Measurements from ENCODE around the gene SHD. TPM values are rescaled to one million over a fixed set of nuclear protein-coding genes. Genes with fewer than 3 reads are reported as not detected.

The SHD gene
- total and polyA plus RNA-seq, 2 experiments from 2014 or later: 3.4 TPM; not detected in 1

DNA sequence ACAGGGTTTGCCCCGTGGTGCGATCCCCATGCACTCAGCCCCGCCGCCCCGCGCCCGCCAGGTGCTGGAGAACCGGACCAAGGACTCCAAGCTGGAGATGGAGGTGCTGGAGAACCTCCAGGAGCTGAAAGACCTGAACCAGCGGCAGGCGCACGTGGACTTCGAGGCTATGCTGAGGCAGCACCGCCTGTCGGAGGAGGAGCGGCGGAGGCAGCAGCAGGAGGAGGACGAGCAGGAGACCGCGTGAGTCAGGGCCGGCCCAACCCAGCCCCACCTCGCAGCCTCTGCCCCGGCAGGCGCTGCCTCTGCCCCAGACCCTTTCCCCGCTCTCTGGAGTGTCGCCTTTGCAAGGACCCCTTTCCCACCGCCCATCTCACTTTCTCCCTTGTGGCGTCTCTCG is 20.9 kb upstream of the SHD start:
- H3K9me2 ChIP-seq (replicated peaks; ENCODE audit: insufficient read depth): no peaks in the 10 kb centered on the region
- no peaks in the 10 kb centered on the region for H3K27me3 ChIP-seq
- no peak overlapping the region for H3K4me3 ChIP-seq
- H3K9me3 ChIP-seq (ENCODE audit: low read depth): no peaks in the 10 kb centered on the region
- DNase-seq (ENCODE audit: low spot score): no peak
- H3K27ac ChIP-seq: no peak overlapping the region
- no peaks in the 10 kb centered on the region for H3K4me1 ChIP-seq (ENCODE audit: insufficient read depth)
- H3K36me3 ChIP-seq (replicated peaks; ENCODE audit: insufficient read depth, low read depth): no peaks in the 10 kb centered on the region
- no peaks in the 10 kb centered on the region for H3K79me2 ChIP-seq
- WGBS (ENCODE audit: low lambda C conversion rate, missing lambda C conversion rate): 98% methylated on average over 20 of the region's 28 CpGs
- no peaks in the 10 kb centered on the region for H4K20me1 ChIP-seq (ENCODE audit: insufficient read depth, poor library complexity, severe bottlenecking)
- no peak overlapping the region for H2AFZ ChIP-seq
- TF ChIP-seq EZH2 (IDR thresholded peaks at IDR 0.05; ENCODE audit: borderline replicate concordance): no peak
- H3K4me2 ChIP-seq: no peak overlapping the region

DNA sequence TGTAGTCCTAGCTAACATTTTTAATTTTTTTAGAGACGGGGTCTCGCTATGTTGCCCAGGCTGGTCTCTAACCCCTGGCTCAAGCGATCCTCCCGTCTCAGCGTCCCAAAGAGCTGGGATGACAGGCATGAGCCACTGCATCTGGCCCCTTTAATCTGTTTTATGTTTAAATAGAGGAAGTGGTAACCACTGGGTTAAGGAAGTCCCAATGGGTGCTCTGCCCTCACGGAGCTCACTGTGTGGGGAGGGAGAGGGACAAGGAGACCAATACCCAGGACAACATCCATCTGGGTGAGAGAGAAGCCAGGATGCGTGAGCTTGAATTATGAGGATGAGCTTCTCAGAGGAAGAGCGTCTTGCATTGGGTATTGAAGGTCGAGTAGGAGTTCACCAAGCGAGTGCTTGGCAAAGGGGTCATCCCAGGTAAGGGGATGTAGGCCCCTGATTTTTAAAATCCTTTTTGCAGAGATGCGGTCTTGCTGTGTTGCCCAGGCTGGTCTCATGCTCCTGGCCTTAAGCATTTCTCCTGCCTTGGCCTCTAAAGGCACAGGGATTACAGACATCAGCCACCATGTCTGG is 18.4 kb upstream of the SHD start:
- Histone ChIP-seq H3K36me3 (replicated peaks; ENCODE audit: insufficient read depth, low read depth) (no peaks in the 10 kb centered on the region), H3K4me1 (ENCODE audit: insufficient read depth) (no peaks in the 10 kb centered on the region), H2AFZ (no peak overlapping the region), H3K9me3 (ENCODE audit: low read depth) (no peaks in the 10 kb centered on the region), H3K4me3 (no peak overlapping the region), H3K27ac (no peak overlapping the region), H4K20me1 (ENCODE audit: insufficient read depth, poor library complexity, severe bottlenecking) (no peaks in the 10 kb centered on the region), H3K4me2 (no peak overlapping the region), H3K79me2 (no peaks in the 10 kb centered on the region), H3K27me3 (no peaks in the 10 kb centered on the region), H3K9me2 (replicated peaks; ENCODE audit: insufficient read depth) (no peaks in the 10 kb centered on the region)
- no peak for DNase-seq (ENCODE audit: low spot score)
- 97% methylated on average over 11 of the region's 11 CpGs for WGBS (ENCODE audit: low lambda C conversion rate, missing lambda C conversion rate)
- TF ChIP-seq EZH2 (IDR thresholded peaks at IDR 0.05; ENCODE audit: borderline replicate concordance) (no peak), EZH2phosphoT487 (IDR thresholded peaks at IDR 0.05; ENCODE audit: low read depth, severe bottlenecking, unreplicated experiment) (no peak)
- TF ChIP-seq, protein P1, sequence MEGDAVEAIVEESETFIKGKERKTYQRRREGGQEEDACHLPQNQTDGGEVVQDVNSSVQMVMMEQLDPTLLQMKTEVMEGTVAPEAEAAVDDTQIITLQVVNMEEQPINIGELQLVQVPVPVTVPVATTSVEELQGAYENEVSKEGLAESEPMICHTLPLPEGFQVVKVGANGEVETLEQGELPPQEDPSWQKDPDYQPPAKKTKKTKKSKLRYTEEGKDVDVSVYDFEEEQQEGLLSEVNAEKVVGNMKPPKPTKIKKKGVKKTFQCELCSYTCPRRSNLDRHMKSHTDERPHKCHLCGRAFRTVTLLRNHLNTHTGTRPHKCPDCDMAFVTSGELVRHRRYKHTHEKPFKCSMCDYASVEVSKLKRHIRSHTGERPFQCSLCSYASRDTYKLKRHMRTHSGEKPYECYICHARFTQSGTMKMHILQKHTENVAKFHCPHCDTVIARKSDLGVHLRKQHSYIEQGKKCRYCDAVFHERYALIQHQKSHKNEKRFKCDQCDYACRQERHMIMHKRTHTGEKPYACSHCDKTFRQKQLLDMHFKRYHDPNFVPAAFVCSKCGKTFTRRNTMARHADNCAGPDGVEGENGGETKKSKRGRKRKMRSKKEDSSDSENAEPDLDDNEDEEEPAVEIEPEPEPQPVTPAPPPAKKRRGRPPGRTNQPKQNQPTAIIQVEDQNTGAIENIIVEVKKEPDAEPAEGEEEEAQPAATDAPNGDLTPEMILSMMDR (IDR thresholded peaks at IDR 0.05; ENCODE audit: poor library complexity): no peak

DNA sequence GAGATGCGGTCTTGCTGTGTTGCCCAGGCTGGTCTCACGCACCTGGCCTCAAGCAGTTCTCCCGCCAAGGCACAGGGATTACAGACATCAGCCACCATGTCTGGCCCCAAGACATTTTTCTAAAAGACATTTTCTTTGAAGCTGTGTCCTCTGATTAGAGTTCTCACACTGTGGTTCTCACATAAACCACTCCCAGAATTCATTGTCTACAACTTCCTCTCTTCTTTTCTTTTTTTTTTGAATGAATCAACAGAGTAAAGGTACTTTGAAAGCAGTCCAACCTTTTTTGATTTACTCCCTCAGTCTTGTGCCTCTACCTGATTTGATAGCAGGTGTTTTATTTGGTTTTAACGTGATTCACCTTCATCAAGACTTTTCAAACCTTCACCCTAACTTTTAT is 14.3 kb upstream of the SHD start:
- no peak overlapping the region for H3K4me2 ChIP-seq
- H4K20me1 ChIP-seq (ENCODE audit: insufficient read depth, poor library complexity, severe bottlenecking): no peaks in the 10 kb centered on the region
- no peaks in the 10 kb centered on the region for H3K9me3 ChIP-seq (ENCODE audit: low read depth)
- no peaks in the 10 kb centered on the region for H3K36me3 ChIP-seq (replicated peaks; ENCODE audit: insufficient read depth, low read depth)
- no peaks in the 10 kb centered on the region for H3K9me2 ChIP-seq (replicated peaks; ENCODE audit: insufficient read depth)
- H3K27me3 ChIP-seq: no peaks in the 10 kb centered on the region
- no peak for DNase-seq (ENCODE audit: low spot score)
- no peak overlapping the region for H2AFZ ChIP-seq
- TF ChIP-seq EZH2phosphoT487 (IDR thresholded peaks at IDR 0.05; ENCODE audit: low read depth, severe bottlenecking, unreplicated experiment): no peak
- TF ChIP-seq EZH2 (IDR thresholded peaks at IDR 0.05; ENCODE audit: borderline replicate concordance): no peak
- TF ChIP-seq, protein P1 (IDR thresholded peaks at IDR 0.05; ENCODE audit: poor library complexity): no peak
- H3K79me2 ChIP-seq: no peaks in the 10 kb centered on the region
- WGBS (ENCODE audit: low lambda C conversion rate, missing lambda C conversion rate): 91% methylated on average over 4 of the region's 4 CpGs
- H3K4me1 ChIP-seq (ENCODE audit: insufficient read depth): no peaks in the 10 kb centered on the region
- H3K27ac ChIP-seq: no peak overlapping the region
- H3K4me3 ChIP-seq: no peak overlapping the region

DNA sequence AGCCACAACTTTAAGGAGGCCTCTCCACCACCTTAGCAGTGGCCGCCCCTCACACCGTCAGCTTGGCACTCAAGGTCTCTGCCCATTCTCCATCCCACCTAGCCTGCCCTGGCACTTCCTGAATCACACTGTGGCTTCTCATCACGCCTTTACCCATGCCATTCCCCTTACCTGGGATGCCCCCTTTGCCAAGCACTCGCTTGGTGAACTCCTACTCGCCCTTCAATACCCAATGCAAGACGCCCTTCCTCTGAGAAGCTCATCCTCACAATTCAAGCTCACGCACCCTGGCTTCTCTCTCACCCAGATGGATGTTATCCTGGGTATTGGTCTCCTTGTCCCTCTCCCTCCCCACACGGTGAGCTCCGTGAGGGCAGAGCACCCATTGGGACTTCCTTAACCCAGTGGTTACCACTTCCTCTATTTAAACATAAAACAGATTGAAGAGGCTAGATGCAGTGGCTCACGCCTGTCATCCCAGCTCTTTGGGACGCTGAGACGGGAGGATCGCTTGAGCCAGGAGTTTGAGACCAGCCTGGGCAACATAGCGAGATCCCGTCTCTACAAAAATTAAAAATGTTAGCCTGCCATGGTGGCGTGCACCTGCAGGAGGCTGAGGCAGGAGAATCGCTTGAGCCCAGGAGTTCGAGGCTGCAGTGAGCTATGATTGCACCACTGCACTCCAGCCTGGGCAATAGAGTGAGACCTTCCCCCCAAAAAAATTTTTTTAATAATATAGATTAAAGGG is 12.6 kb upstream of the SHD start:
- no peak for DNase-seq (ENCODE audit: low spot score)
- Histone ChIP-seq H3K79me2 (no peaks in the 10 kb centered on the region), H3K27me3 (no peaks in the 10 kb centered on the region), H4K20me1 (ENCODE audit: insufficient read depth, poor library complexity, severe bottlenecking) (no peaks in the 10 kb centered on the region), H3K4me1 (ENCODE audit: insufficient read depth) (no peaks in the 10 kb centered on the region), H3K9me2 (replicated peaks; ENCODE audit: insufficient read depth) (no peaks in the 10 kb centered on the region), H3K27ac (no peak overlapping the region), H2AFZ (no peak overlapping the region), H3K36me3 (replicated peaks; ENCODE audit: insufficient read depth, low read depth) (no peaks in the 10 kb centered on the region), H3K4me2 (no peak overlapping the region), H3K9me3 (ENCODE audit: low read depth) (no peaks in the 10 kb centered on the region), H3K4me3 (no peak overlapping the region)
- 94% methylated on average over 18 of the region's 18 CpGs for WGBS (ENCODE audit: low lambda C conversion rate, missing lambda C conversion rate)
- no peak for TF ChIP-seq EZH2phosphoT487 (IDR thresholded peaks at IDR 0.05; ENCODE audit: low read depth, severe bottlenecking, unreplicated experiment)
- TF ChIP-seq, protein P1 (IDR thresholded peaks at IDR 0.05; ENCODE audit: poor library complexity): no peak
- TF ChIP-seq EZH2 (IDR thresholded peaks at IDR 0.05; ENCODE audit: borderline replicate concordance): no peak

Data from hepatocyte (in vitro differentiated cells).